GM23338 (cell line): ENCODE measurements around the gene DGKD.

Experiments
- POLR2AphosphoS5 ChIP-seq: IDR thresholded peaks from 2 replicates; pipeline ENCODE4 v1.6.1; 2016; ENCODE audit warnings: antibody characterized with exemption, low read depth
- TF ChIP-seq, protein P1 (sequence below), 2 experiments: fragments of 200-600 bp in 1 of 2; sonication (generic) in 1 of 2; conservative IDR thresholded peaks; 2 replicates each; pipeline versions ENCODE4 v1.5.1 to v1.6.1; 2016 to 2017; ENCODE audit warnings: antibody characterized with exemption in 2 of 2, low read depth in 2 of 2, mild to moderate bottlenecking in 2 of 2, moderate library complexity in 1 of 2
- TF ChIP-seq, protein P2 (sequence below): IDR thresholded peaks from one replicate; pipeline ENCODE4 v1.6.1; 2018; ENCODE audit warnings: antibody characterized with exemption; ENCODE audit not compliant: unreplicated experiment

DNA sequence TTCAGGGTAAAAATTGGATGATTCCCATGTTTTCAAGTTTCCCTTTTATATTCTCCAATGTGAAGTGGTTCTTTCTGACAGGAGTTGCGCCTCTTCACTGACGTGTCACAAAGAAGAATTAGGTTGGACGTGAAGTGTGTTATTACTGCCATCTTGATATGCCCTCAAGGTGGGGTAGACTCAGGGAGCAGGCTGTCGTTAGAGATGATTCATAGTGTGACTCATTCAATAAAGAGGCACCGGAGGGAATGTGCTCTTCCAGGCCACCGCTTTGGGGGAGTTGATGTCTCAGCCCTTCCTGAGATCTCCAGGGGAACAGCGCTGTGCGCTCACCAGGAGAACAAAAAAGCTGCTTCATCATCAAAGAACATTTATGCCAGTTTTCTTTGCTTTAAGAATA lies 3.6 kb upstream of the DGKD start:
- TF ChIP-seq POLR2AphosphoS5, result no peak
- TF ChIP-seq, protein P1, sequence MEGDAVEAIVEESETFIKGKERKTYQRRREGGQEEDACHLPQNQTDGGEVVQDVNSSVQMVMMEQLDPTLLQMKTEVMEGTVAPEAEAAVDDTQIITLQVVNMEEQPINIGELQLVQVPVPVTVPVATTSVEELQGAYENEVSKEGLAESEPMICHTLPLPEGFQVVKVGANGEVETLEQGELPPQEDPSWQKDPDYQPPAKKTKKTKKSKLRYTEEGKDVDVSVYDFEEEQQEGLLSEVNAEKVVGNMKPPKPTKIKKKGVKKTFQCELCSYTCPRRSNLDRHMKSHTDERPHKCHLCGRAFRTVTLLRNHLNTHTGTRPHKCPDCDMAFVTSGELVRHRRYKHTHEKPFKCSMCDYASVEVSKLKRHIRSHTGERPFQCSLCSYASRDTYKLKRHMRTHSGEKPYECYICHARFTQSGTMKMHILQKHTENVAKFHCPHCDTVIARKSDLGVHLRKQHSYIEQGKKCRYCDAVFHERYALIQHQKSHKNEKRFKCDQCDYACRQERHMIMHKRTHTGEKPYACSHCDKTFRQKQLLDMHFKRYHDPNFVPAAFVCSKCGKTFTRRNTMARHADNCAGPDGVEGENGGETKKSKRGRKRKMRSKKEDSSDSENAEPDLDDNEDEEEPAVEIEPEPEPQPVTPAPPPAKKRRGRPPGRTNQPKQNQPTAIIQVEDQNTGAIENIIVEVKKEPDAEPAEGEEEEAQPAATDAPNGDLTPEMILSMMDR (conservative IDR thresholded peaks at IDR 0.05; ENCODE audit: low read depth in 2 of 2), result no peak
- TF ChIP-seq, protein P2, sequence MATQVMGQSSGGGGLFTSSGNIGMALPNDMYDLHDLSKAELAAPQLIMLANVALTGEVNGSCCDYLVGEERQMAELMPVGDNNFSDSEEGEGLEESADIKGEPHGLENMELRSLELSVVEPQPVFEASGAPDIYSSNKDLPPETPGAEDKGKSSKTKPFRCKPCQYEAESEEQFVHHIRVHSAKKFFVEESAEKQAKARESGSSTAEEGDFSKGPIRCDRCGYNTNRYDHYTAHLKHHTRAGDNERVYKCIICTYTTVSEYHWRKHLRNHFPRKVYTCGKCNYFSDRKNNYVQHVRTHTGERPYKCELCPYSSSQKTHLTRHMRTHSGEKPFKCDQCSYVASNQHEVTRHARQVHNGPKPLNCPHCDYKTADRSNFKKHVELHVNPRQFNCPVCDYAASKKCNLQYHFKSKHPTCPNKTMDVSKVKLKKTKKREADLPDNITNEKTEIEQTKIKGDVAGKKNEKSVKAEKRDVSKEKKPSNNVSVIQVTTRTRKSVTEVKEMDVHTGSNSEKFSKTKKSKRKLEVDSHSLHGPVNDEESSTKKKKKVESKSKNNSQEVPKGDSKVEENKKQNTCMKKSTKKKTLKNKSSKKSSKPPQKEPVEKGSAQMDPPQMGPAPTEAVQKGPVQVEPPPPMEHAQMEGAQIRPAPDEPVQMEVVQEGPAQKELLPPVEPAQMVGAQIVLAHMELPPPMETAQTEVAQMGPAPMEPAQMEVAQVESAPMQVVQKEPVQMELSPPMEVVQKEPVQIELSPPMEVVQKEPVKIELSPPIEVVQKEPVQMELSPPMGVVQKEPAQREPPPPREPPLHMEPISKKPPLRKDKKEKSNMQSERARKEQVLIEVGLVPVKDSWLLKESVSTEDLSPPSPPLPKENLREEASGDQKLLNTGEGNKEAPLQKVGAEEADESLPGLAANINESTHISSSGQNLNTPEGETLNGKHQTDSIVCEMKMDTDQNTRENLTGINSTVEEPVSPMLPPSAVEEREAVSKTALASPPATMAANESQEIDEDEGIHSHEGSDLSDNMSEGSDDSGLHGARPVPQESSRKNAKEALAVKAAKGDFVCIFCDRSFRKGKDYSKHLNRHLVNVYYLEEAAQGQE, result no peak
